Duodenal mucosa (tissue), 2 donors: Measurements from ENCODE around the gene SERPINA1.

Source experiments
- H3K27ac ChIP-seq: one replicate; pipeline ENCODE4 v1.7.0; 2013; ENCODE audit warnings: low read depth, low read length
- H3K27me3 ChIP-seq, 2 donors: one replicate each; pipeline ENCODE4 v1.7.0; 2013; ENCODE audit warnings: low read length in 2 of 2, control low read depth in 1 of 2; ENCODE audit not compliant: insufficient read depth in 2 of 2, control insufficient read depth in 1 of 2
- H3K36me3 ChIP-seq, 2 donors: one replicate each; pipeline ENCODE4 v1.7.0; 2013; ENCODE audit warnings: low read length in 2 of 2, control low read depth in 1 of 2; ENCODE audit not compliant: insufficient read depth in 2 of 2, control insufficient read depth in 1 of 2
- H3K4me1 ChIP-seq, 2 donors: one replicate each; pipeline ENCODE4 v1.7.0; 2013; ENCODE audit warnings: low read length in 2 of 2, control low read depth in 1 of 2; ENCODE audit not compliant: insufficient read depth in 2 of 2, control insufficient read depth in 1 of 2
- H3K4me3 ChIP-seq, 2 donors: one replicate each; pipeline ENCODE4 v1.7.0; 2013; ENCODE audit warnings: low read length in 2 of 2, low read depth in 1 of 2
- H3K9ac ChIP-seq, 2 donors: one replicate each; pipeline ENCODE4 v1.7.0; 2013; ENCODE audit warnings: low read length in 2 of 2, low read depth in 1 of 2
- H3K9me3 ChIP-seq, 2 donors: one replicate each; pipeline ENCODE4 v1.7.0; 2013; ENCODE audit warnings: low read length in 2 of 2, control low read depth in 1 of 2; ENCODE audit not compliant: control insufficient read depth in 1 of 2

The SERPINA1 gene

DNA sequence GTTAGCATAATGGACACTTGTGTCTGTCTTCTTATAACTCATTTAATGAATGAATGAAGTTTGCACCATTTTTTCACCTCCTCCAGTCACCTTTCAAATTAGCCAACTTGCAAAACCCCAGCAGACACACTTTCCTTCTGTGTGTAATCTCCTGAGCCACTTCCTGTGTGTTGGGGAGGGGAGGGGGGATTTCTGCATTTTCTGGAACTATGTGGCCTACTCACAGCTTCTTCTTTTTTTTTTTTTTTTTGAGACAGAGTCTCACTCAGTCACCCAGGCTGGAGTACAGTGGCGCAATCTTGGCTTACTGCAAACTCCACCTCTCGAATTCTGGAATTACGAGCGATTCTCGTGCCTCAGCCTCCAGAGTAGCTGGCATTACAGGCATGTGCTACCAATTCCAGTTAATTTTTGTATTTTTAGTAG, 4.1 kb upstream of the SERPINA1 start:
- H3K36me3 ChIP-seq = no peaks in the 10 kb centered on the region
- no peak overlapping the region for H3K4me3 ChIP-seq
- H3K27me3 ChIP-seq = no peaks in the 10 kb centered on the region
- peaks cover 45 to 68% of the 10 kb centered on the region in 2 donors for H3K4me1 ChIP-seq
- H3K9me3 ChIP-seq = no peaks in the 10 kb centered on the region
- H3K27ac ChIP-seq = no peak overlapping the region
- no peak overlapping the region for H3K9ac ChIP-seq

DNA sequence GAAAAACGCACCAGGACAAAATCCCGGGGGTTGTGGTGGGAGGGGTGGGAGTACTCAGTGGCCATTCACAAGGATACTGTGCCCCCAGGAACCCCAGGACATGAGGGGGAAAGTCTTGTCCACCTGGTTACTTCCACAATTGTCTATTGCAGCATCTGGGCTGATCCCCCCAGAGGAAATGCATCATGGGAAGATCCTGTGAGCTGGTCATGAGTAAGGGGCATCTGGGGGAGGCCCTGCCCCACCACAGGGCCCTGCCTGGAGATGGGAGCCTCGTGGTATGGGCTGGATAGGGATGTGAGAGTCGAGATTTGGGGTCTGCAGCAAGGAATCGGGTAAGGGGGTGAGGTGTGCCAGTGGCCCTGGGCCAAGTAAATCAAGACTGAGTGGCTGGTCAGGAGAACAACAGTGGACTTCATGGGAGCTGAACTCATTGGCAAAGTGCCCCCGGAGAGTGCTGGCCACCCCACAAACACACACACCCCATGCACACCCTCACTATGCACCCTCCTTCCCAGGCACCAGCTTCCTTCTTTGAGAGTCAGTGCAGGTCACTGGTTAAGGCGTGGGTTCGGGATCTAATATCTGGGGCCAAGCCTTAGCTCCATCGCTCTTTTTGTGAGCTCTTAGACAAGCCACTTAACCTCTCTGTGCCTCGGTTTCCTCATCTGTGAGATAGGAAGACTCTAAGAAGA, 3.0 kb upstream of the SERPINA1 start:
- Histone ChIP-seq H3K9ac (peak overlapping the region in 1 of 2 donors; percentile 27), H3K27me3 (no peaks in the 10 kb centered on the region), H3K27ac (no peak overlapping the region), H3K4me1 (peaks cover 51 to 79% of the 10 kb centered on the region in 2 donors), H3K4me3 (peak overlapping the region in 1 of 2 donors; percentile 51), H3K36me3 (no peaks in the 10 kb centered on the region), H3K9me3 (no peaks in the 10 kb centered on the region)

- H3K4me3 ChIP-seq = peak overlapping the region; percentile 46 to 51
- H3K27me3 ChIP-seq = no peaks in the 10 kb centered on the region
- H3K36me3 ChIP-seq = no peaks in the 10 kb centered on the region
- peaks cover 54 to 79% of the 10 kb centered on the region in 2 donors for H3K4me1 ChIP-seq
- H3K9me3 ChIP-seq = no peaks in the 10 kb centered on the region
- peak overlapping the region; percentile 20 to 62 for H3K9ac ChIP-seq
- H3K27ac ChIP-seq = peak overlapping the region; percentile 28
Measured at GRCh38 chr14:94390372-94391086, 2.1 kb upstream of the SERPINA1 start.

DNA sequence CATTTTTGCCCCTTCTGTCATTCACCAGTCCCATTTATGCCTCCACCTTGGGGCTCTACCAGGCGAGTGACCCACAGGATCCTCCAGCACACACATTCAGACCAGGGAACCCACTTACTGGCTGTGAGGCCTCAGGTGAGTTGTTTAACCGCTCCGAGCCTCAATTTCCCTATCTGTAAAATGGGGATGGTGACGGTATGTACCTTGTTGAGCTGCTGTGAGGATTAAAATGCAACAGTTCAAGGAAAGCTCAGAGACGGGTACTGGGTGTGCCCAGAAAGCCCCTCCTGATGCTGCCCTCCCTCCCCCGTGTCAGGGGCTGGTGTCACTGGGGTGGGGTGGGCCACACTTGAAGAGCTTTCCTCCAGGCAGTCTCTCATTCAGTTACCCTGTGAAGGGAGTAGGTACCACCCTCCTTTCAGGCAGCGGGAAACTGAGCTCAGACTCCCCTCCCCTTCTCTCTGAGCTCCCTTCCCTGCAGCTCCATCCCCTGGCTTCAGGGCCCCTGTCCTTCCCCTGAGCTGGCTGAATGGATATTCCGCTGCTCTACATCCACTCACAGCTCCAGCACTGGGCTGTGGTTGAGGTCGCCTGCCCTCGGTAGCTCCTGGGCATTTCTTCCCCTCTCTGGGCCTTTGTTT, 1.4 kb upstream of the SERPINA1 start:
- no peaks in the 10 kb centered on the region for H3K36me3 ChIP-seq
- H3K9me3 ChIP-seq = no peaks in the 10 kb centered on the region
- peaks cover 53 to 79% of the 10 kb centered on the region in 2 donors for H3K4me1 ChIP-seq
- H3K27ac ChIP-seq = peak overlapping the region; percentile 28
- H3K9ac ChIP-seq = peak overlapping the region; percentile 20 to 62
- H3K27me3 ChIP-seq = no peaks in the 10 kb centered on the region
- H3K4me3 ChIP-seq = peak overlapping the region; percentile 46 to 51

GRCh38 chr14:94389104-94389469, 685 bp upstream of the SERPINA1 start:
- peaks cover 52 to 79% of the 10 kb centered on the region in 2 donors for H3K4me1 ChIP-seq
- peak overlapping the region in 1 of 2 donors; percentile 51 for H3K9ac ChIP-seq
- peak overlapping the region in 1 of 2 donors; percentile 58 for H3K4me3 ChIP-seq
- H3K27ac ChIP-seq = peak overlapping the region; percentile 28
- no peaks in the 10 kb centered on the region for H3K36me3 ChIP-seq
- no peaks in the 10 kb centered on the region for H3K9me3 ChIP-seq
- H3K27me3 ChIP-seq = no peaks in the 10 kb centered on the region

DNA sequence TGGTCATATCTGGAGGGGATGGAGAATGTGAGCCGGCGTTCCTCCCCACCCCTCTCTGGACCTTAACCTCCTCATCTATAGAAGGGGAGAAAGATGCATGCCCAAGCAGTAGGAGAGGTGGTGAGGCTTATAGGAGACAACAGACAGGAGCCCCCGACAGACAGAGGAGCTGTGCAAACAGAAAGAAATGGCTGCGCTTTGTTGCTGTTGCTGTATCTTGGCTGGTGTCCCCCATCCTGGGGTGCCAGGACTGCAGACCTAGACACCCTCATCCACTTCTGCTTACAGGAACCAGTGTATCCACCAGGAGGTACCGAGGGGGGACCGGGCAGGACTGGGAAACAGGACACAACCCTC, 397 bp downstream of the SERPINA1 start:
- peak overlapping the region in 1 of 2 donors; percentile 58 for H3K4me3 ChIP-seq

DNA sequence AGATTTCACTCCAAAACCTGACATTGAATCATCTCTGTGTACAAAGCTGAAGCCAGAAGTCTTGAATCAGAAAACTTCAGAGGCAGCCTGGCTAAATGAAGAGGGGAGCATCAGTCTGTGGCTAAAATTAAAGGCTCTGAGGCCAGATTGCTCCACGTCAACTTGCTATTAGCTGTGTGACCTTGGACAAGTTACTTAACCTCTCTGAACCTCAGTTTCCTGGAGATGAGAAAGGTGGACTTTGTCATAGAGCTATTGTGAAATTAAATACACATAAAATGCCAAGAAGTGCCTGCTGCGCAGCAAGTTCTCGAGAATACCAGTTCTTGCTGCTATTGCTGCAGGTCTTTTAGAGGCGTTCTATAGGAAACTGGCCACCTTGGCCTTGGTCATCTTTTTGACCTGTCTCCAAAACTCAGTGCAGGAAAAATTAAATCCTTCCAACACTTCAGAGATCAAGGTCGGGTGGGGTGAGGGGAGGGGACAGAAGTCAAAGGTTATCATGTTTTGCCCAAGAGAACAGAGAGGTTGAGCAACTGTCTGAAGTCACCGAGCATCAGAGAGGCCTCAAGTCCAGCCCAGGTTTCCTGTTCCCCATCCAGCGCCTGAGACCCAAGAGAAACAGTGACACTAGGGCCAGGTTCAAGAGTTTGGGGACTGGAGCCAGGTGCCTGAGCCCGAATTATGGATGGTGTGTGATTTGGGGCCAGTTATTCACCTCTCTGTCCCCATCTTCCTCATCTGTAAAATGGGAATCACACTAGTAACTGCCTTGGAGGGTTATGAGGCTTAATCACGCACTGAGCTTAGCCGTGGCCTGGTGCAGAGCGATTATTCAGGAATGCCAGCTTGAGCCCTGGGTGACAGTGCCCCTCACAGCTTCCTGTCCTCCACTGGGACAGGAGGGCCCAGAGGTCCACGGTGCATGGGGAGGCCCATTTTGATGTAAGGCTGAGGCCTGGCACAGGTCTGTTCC, 1.1 kb downstream of the SERPINA1 start:
- H3K9me3 ChIP-seq = no peaks in the 10 kb centered on the region
- no peaks in the 10 kb centered on the region for H3K27me3 ChIP-seq
- no peak overlapping the region for H3K27ac ChIP-seq
- peak overlapping the region in 1 of 2 donors; percentile 58 for H3K4me3 ChIP-seq
- peaks cover 51 to 75% of the 10 kb centered on the region in 2 donors for H3K4me1 ChIP-seq
- H3K9ac ChIP-seq = peak overlapping the region in 1 of 2 donors; percentile 51
- no peaks in the 10 kb centered on the region for H3K36me3 ChIP-seq

More for the DNA sequence above, 397 bp downstream of the SERPINA1 start:
- H3K36me3 ChIP-seq = no peaks in the 10 kb centered on the region
- no peak overlapping the region for H3K27ac ChIP-seq
- no peaks in the 10 kb centered on the region for H3K9me3 ChIP-seq
- H3K4me1 ChIP-seq = peaks cover 51 to 75% of the 10 kb centered on the region in 2 donors
- H3K9ac ChIP-seq = peak overlapping the region in 1 of 2 donors; percentile 51
- H3K27me3 ChIP-seq = no peaks in the 10 kb centered on the region

DNA sequence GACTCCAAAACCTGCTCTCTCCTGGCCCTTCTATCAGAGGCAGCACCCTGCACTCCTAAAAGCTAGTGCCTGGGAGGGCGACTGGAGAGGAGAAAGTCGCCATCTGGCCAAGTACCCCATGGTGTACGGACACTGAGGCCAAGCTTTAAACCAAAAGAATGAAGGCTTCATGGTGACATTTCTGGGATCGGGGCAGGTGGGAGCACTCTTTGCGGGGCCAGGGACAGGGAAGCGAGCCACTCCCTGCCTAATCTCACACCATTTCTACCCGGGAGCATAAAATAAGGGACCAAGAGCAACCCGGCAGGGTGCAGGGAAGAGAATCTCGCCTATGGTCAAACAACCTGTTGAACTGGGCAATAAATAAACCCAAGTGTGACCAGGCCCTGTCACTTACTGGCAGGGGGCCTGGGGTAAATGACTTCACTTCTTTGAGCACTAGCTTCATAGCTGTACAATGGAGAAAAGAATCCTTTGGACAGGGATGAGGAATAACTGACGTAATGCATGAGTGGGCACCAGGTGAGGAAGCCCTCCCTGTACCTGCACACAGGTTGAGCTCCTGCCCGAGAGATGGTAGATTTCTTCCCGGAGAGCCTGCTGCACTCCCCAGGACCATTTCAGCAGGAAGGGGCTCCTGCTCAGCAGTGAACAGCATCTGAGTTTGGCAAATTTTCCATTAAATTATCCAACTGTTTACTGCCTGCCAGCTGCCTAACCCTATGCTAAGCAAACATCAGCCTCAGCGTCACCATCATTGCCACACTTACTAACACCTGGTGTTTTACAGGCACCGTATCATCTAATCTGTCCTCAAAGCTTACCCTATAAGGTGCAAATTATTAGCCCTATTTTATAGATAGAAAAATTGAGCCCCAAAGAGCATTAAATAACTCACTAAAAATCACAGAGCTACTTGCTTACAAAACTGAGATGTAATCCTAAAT, 2.0 kb downstream of the SERPINA1 start:
- H3K9me3 ChIP-seq = no peaks in the 10 kb centered on the region
- H3K4me3 ChIP-seq = peak overlapping the region in 1 of 2 donors; percentile 58
- H3K36me3 ChIP-seq = no peaks in the 10 kb centered on the region
- no peak overlapping the region for H3K27ac ChIP-seq
- no peaks in the 10 kb centered on the region for H3K27me3 ChIP-seq
- peaks cover 50 to 67% of the 10 kb centered on the region in 2 donors for H3K4me1 ChIP-seq
- H3K9ac ChIP-seq = no peak overlapping the region
